GM23338 (cell line): ENCODE data around the gene LRFN3. TPM values are rescaled to one million over a fixed set of nuclear protein-coding genes. Genes with fewer than 3 reads are reported as not detected.

Source experiments
- ATAC-seq: fragments of 200-7000 bp; cut with Tn5 transposase; 3 replicates; pipeline ENCODE4 v1.9.1; 2020
- DNase-seq: peaks from one replicate; pipeline ENCODE4 v3.0.0-alpha.2; 2015; ENCODE audit warnings: low spot score
- H2AFZ ChIP-seq: fragments of 200-600 bp; sonication (generic); 2 replicates; pipeline ENCODE4 v1.8.0; 2016; ENCODE audit warnings: antibody characterized with exemption, mild to moderate bottlenecking, moderate library complexity
- H3F3A ChIP-seq: fragments of 200-600 bp; sonication (generic); replicated peaks from 2 replicates; pipeline ENCODE4 v1.8.0; 2017; ENCODE audit warnings: antibody characterized with exemption, mixed run types, low read depth
- H3K27ac ChIP-seq: fragments of 200-600 bp; sonication (generic); 2 replicates; pipeline ENCODE4 v1.6.1; 2016; ENCODE audit warnings: low read depth
- H3K27me3 ChIP-seq: fragments of 200-600 bp; sonication (generic); 2 replicates; pipeline ENCODE4 v1.8.0; 2016; ENCODE audit warnings: mild to moderate bottlenecking, mixed run types, moderate library complexity; ENCODE audit not compliant: insufficient read depth
- H3K36me3 ChIP-seq: fragments of 200-600 bp; sonication (generic); 2 replicates; pipeline ENCODE4 v1.8.0; 2016; ENCODE audit warnings: mild to moderate bottlenecking; ENCODE audit not compliant: insufficient read depth
- H3K4me1 ChIP-seq: fragments of 200-600 bp; sonication (generic); 2 replicates; pipeline ENCODE4 v1.8.0; 2016; ENCODE audit warnings: mild to moderate bottlenecking, moderate library complexity; ENCODE audit not compliant: insufficient read depth
- H3K4me2 ChIP-seq: fragments of 200-600 bp; sonication (generic); 2 replicates; pipeline ENCODE4 v1.7.1; 2017; ENCODE audit warnings: mixed run types
- H3K4me3 ChIP-seq: fragments of 200-600 bp; sonication (generic); 2 replicates; pipeline ENCODE4 v1.6.1; 2016; ENCODE audit warnings: mixed run types
- H3K79me2 ChIP-seq: fragments of 200-600 bp; sonication (generic); replicated peaks from 2 replicates; pipeline ENCODE4 v1.8.0; 2017; ENCODE audit warnings: mild to moderate bottlenecking; ENCODE audit not compliant: insufficient read depth
- H3K9me2 ChIP-seq: fragments of 200-600 bp; sonication (generic); 2 replicates; pipeline ENCODE4 v1.8.0; 2017; ENCODE audit not compliant: insufficient read depth
- H4K20me1 ChIP-seq: fragments of 200-600 bp; sonication (generic); replicated peaks from 2 replicates; pipeline ENCODE4 v1.8.0; 2017; ENCODE audit warnings: mild to moderate bottlenecking; ENCODE audit not compliant: insufficient read depth
- H3K27ac Mint-ChIP-seq: 2 replicates; pipeline ENCODE4 v1.8.0; 2020; ENCODE audit warnings: inconsistent platforms, mild to moderate bottlenecking, moderate library complexity, mixed read lengths
- H3K27me3 Mint-ChIP-seq: 3 replicates; pipeline ENCODE4 v1.8.0; 2022; ENCODE audit warnings: low read depth, mild to moderate bottlenecking, moderate library complexity, mixed read lengths, inconsistent platforms; ENCODE audit not compliant: insufficient read depth, poor library complexity
- H3K36me3 Mint-ChIP-seq: 3 replicates; pipeline ENCODE4 v1.8.0; 2021; ENCODE audit warnings: low read depth, mild to moderate bottlenecking, inconsistent platforms, moderate library complexity, mixed read lengths
- H3K4me1 Mint-ChIP-seq: 3 replicates; pipeline ENCODE4 v1.8.0; 2020; ENCODE audit warnings: mild to moderate bottlenecking, inconsistent platforms, mixed read lengths
- H3K4me3 Mint-ChIP-seq: 3 replicates; pipeline ENCODE4 v1.8.0; 2021; ENCODE audit warnings: moderate library complexity, mild to moderate bottlenecking, inconsistent platforms, mixed read lengths
- H3K9me3 Mint-ChIP-seq: 3 replicates; pipeline ENCODE4 v1.8.0; 2020; ENCODE audit warnings: moderate library complexity, mild to moderate bottlenecking, inconsistent platforms, mixed read lengths
- CREB1 ChIP-seq: fragments of 250-450 bp; sonication (Bioruptor Pico); IDR thresholded peaks from 2 replicates; pipeline ENCODE4 v1.5.0; 2020; ENCODE audit warnings: low read depth, mild to moderate bottlenecking, moderate library complexity
- ETS1 ChIP-seq: IDR thresholded peaks from 2 replicates; pipeline ENCODE4 v1.6.1; 2016; ENCODE audit warnings: antibody characterized with exemption
- EZH2 ChIP-seq: fragments of 200-600 bp; sonication (generic); IDR thresholded peaks from one replicate; pipeline ENCODE4 v1.8.0; 2017; ENCODE audit warnings: antibody characterized with exemption, mild to moderate bottlenecking, low read depth; ENCODE audit not compliant: unreplicated experiment
- EZH2phosphoT487 ChIP-seq: fragments of 200-600 bp; sonication (generic); IDR thresholded peaks from one replicate; pipeline ENCODE4 v1.8.1; 2018; ENCODE audit warnings: antibody characterized with exemption; ENCODE audit not compliant: unreplicated experiment
- JUNB ChIP-seq: IDR thresholded peaks from one replicate; pipeline ENCODE4 v1.6.1; 2016; ENCODE audit warnings: antibody characterized with exemption; ENCODE audit not compliant: unreplicated experiment
- NANOG ChIP-seq: IDR thresholded peaks from 2 replicates; pipeline ENCODE4 v1.6.1; 2016; ENCODE audit warnings: antibody characterized with exemption, borderline replicate concordance
- POLR2AphosphoS5 ChIP-seq: IDR thresholded peaks from 2 replicates; pipeline ENCODE4 v1.6.1; 2016; ENCODE audit warnings: antibody characterized with exemption, low read depth
- REST ChIP-seq: IDR thresholded peaks from one replicate; pipeline ENCODE4 v1.6.1; 2018; ENCODE audit warnings: antibody characterized with exemption; ENCODE audit not compliant: unreplicated experiment
- STAT1 ChIP-seq: IDR thresholded peaks from one replicate; pipeline ENCODE4 v1.6.1; 2016; ENCODE audit warnings: antibody characterized with exemption; ENCODE audit not compliant: unreplicated experiment
- ZNF114 ChIP-seq: fragments of 250-450 bp; sonication (Bioruptor Pico); IDR thresholded peaks from 2 replicates; pipeline ENCODE4 v1.5.0; 2020; ENCODE audit warnings: mild to moderate bottlenecking, moderate library complexity
- ZNF331 ChIP-seq: fragments of 250-450 bp; sonication (Bioruptor Pico); IDR thresholded peaks from 2 replicates; pipeline ENCODE4 v1.5.0; 2020; ENCODE audit warnings: low read depth, mild to moderate bottlenecking, moderate library complexity
- polyA plus RNA-seq: library from polyadenylated mRNA; unstranded; fragments of >200 nt; fragmentation: Nextera tagmentation; extraction: Ambion mirVana; gene quantifications from 2 replicates; pipeline ENCODE4 v1.2.1, GENCODE V29; 2016
- total RNA-seq: library from RNA; depleted of rRNA; stranded (reverse); fragments of >200 nt; shearing (Covaris generic); gene quantifications from 2 replicates; pipeline ENCODE4 v1.2.3, GENCODE V29; 2014
- TF ChIP-seq, protein P1 (sequence below), 2 experiments: fragments of 200-600 bp in 1 of 2; sonication (generic) in 1 of 2; conservative IDR thresholded peaks; 2 replicates each; pipeline versions ENCODE4 v1.5.1 to v1.6.1; 2016 to 2017; ENCODE audit warnings: antibody characterized with exemption in 2 of 2, low read depth in 2 of 2, mild to moderate bottlenecking in 2 of 2, moderate library complexity in 1 of 2
- TF ChIP-seq, protein P2 (sequence below): fragments of 250-450 bp; sonication (Bioruptor Pico); IDR thresholded peaks from 2 replicates; pipeline ENCODE4 v1.5.0; 2020; ENCODE audit warnings: mild to moderate bottlenecking, moderate library complexity

Gene LRFN3
- total and polyA plus RNA-seq, 2 experiments from 2014 or later: 5.8 to 15.1 TPM

DNA sequence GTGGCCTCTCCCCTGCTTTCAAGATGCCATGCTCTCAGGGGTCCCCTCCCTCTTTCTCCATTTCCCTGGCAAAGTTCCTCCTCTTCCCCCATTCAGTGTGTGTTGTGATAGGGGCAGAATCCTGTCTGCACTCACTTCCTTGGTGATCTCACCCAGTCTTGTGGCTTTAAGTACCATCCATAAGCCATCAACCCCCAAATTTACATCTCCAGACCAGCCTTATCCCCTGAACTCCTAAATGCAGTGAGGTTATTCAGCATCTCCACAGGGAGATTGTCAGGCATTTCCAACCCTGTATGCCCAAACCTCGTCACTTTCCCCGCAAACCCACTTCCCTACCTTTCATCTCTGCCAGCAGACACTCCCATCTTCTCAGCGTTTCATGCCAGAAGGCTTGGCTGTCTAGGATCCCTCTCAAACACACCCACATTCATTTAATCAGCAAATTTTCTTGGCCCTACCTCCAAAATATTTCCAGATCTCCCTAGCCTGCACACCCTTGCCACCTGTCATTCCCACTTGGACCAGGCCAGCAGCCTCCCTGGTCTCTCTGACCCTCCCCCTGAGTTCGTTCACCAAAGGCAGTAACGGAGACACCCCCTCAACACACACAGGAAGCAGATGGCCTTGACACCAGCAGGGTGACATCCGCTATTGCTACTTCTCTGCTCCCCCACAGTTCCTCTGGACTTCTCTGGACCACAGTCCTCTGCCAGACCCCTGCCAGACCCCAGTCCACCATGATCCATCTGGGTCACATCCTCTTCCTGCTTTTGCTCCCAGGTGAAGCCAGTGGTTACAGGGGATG is 34.1 kb upstream of the LRFN3 start, which contains the start of gene HCST:
Gene HCST, plus strand, starts transcription at position 676 of the 808 bp plus-strand sequence. Its CDS starts 65 bp downstream, at position 741.
- peak within 1 kb of the TSS; percentile 96 for H3K4me2 ChIP-seq
- Mint-ChIP-seq H3K36me3 (peaks cover 9% of the 10 kb centered on the region), H3K9me3 (no peaks in the 10 kb centered on the region), H3K27me3 (peaks cover 27% of the 10 kb centered on the region), H3K27ac (peak within 1 kb of the TSS; percentile 64), H3K4me1 (peaks cover 29% of the 10 kb centered on the region), H3K4me3 (peak within 1 kb of the TSS; percentile 81)
- H3F3A ChIP-seq: peaks cover 20% of the 10 kb centered on the region; the same call in 1 of the 2 replicates
- H3K27me3 ChIP-seq: no peaks in the 10 kb centered on the region
- H3K36me3 ChIP-seq: peaks cover 5% of the 10 kb centered on the region; the same call in 1 of the 2 replicates
- H3K79me2 ChIP-seq: peaks cover 13% of the 10 kb centered on the region
- H3K27ac ChIP-seq: peak within 1 kb of the TSS; percentile 75
- H3K4me3 ChIP-seq: peak within 1 kb of the TSS; percentile 99
- ATAC-seq (no peak), DNase-seq (no peak)
- H2AFZ ChIP-seq: 0 out of 2 replicates have a peak within 1 kb of the TSS, but pooled peaks have one; percentile 83
- no peak for TF ChIP-seq EZH2phosphoT487
- TF ChIP-seq REST: no peak
- no peak for TF ChIP-seq ZNF331
- no peak for TF ChIP-seq ETS1
- TF ChIP-seq, protein P1, sequence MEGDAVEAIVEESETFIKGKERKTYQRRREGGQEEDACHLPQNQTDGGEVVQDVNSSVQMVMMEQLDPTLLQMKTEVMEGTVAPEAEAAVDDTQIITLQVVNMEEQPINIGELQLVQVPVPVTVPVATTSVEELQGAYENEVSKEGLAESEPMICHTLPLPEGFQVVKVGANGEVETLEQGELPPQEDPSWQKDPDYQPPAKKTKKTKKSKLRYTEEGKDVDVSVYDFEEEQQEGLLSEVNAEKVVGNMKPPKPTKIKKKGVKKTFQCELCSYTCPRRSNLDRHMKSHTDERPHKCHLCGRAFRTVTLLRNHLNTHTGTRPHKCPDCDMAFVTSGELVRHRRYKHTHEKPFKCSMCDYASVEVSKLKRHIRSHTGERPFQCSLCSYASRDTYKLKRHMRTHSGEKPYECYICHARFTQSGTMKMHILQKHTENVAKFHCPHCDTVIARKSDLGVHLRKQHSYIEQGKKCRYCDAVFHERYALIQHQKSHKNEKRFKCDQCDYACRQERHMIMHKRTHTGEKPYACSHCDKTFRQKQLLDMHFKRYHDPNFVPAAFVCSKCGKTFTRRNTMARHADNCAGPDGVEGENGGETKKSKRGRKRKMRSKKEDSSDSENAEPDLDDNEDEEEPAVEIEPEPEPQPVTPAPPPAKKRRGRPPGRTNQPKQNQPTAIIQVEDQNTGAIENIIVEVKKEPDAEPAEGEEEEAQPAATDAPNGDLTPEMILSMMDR (conservative IDR thresholded peaks at IDR 0.05; ENCODE audit: low read depth in 2 of 2): no peak
- no peak for TF ChIP-seq ZNF114
- TF ChIP-seq POLR2AphosphoS5: no peak
- no peak for TF ChIP-seq NANOG
- TF ChIP-seq, protein P2, sequence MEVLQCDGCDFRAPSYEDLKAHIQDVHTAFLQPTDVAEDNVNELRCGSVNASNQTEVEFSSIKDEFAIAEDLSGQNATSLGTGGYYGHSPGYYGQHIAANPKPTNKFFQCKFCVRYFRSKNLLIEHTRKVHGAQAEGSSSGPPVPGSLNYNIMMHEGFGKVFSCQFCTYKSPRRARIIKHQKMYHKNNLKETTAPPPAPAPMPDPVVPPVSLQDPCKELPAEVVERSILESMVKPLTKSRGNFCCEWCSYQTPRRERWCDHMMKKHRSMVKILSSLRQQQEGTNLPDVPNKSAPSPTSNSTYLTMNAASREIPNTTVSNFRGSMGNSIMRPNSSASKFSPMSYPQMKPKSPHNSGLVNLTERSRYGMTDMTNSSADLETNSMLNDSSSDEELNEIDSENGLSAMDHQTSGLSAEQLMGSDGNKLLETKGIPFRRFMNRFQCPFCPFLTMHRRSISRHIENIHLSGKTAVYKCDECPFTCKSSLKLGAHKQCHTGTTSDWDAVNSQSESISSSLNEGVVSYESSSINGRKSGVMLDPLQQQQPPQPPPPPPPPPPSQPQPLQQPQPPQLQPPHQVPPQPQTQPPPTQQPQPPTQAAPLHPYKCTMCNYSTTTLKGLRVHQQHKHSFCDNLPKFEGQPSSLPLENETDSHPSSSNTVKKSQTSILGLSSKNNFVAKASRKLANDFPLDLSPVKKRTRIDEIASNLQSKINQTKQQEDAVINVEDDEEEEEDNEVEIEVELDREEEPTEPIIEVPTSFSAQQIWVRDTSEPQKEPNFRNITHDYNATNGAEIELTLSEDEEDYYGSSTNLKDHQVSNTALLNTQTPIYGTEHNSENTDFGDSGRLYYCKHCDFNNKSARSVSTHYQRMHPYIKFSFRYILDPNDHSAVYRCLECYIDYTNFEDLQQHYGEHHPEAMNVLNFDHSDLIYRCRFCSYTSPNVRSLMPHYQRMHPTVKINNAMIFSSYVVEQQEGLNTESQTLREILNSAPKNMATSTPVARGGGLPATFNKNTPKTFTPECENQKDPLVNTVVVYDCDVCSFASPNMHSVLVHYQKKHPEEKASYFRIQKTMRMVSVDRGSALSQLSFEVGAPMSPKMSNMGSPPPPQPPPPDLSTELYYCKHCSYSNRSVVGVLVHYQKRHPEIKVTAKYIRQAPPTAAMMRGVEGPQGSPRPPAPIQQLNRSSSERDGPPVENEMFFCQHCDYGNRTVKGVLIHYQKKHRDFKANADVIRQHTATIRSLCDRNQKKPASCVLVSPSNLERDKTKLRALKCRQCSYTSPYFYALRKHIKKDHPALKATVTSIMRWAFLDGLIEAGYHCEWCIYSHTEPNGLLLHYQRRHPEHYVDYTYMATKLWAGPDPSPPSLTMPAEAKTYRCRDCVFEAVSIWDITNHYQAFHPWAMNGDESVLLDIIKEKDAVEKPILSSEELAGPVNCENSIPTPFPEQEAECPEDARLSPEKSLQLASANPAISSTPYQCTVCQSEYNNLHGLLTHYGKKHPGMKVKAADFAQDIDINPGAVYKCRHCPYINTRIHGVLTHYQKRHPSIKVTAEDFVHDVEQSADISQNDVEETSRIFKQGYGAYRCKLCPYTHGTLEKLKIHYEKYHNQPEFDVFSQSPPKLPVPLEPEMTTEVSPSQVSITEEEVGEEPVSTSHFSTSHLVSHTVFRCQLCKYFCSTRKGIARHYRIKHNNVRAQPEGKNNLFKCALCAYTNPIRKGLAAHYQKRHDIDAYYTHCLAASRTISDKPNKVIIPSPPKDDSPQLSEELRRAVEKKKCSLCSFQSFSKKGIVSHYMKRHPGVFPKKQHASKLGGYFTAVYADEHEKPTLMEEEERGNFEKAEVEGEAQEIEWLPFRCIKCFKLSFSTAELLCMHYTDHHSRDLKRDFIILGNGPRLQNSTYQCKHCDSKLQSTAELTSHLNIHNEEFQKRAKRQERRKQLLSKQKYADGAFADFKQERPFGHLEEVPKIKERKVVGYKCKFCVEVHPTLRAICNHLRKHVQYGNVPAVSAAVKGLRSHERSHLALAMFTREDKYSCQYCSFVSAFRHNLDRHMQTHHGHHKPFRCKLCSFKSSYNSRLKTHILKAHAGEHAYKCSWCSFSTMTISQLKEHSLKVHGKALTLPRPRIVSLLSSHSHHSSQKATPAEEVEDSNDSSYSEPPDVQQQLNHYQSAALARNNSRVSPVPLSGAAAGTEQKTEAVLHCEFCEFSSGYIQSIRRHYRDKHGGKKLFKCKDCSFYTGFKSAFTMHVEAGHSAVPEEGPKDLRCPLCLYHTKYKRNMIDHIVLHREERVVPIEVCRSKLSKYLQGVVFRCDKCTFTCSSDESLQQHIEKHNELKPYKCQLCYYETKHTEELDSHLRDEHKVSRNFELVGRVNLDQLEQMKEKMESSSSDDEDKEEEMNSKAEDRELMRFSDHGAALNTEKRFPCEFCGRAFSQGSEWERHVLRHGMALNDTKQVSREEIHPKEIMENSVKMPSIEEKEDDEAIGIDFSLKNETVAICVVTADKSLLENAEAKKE (CRISPR knock-in tag): no peak
- TF ChIP-seq JUNB: no peak
- no peak for TF ChIP-seq EZH2
- TF ChIP-seq CREB1 (CRISPR knock-in tag): no peak
- TF ChIP-seq STAT1: no peak
- H3K9me2 ChIP-seq: no peaks in the 10 kb centered on the region
- peaks cover 29% of the 10 kb centered on the region for H3K4me1 ChIP-seq
- no peaks in the 10 kb centered on the region for H4K20me1 ChIP-seq
